ENCODE data around the gene PRKCE. TPM values are rescaled to one million over a fixed set of nuclear protein-coding genes. Genes with fewer than 3 reads are reported as not detected.

The PRKCE gene
- total and polyA plus RNA-seq, 2 experiments from 2014 or later: 0.94 to 1.2 TPM

- TF ChIP-seq ZNF462 (CRISPR knock-in tag; IDR thresholded peaks at IDR 0.05): no peak
- TF ChIP-seq POLR2AphosphoS5 (IDR thresholded peaks at IDR 0.05; ENCODE audit: low read depth): no peak
- TF ChIP-seq EZH2 (IDR thresholded peaks at IDR 0.05; ENCODE audit: low read depth, unreplicated experiment): no peak
- TF ChIP-seq ZNF114 (CRISPR knock-in tag; IDR thresholded peaks at IDR 0.05): no peak
- TF ChIP-seq EZH2phosphoT487 (IDR thresholded peaks at IDR 0.05; ENCODE audit: unreplicated experiment): no peak
- no peak for TF ChIP-seq REST (IDR thresholded peaks at IDR 0.05; ENCODE audit: unreplicated experiment)
- TF ChIP-seq NANOG (IDR thresholded peaks at IDR 0.05; ENCODE audit: borderline replicate concordance): no peak
Measured at GRCh38 chr2:46171996-46172546, 520.6 kb downstream of the PRKCE start (continued).
